Measurements from ENCODE around the gene CREB3L2.

DNA sequence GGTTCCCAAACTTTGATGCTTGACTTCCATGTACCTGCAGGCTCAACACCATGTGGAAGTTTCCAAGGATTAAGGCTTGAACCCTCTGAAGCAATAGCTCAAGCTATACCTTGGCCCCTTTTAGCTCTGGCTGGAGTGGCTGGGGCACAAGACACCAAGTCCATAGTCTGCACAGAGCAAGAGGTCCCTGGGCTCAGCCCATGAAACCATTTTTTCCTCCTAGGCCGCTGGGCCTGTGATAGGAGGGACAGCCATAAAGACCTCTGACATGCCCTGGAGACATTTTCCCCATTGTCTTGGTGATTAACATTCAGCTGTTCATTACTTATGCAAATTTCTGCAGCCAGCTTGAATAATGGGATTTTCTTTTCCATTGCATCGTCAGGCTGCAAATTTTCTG, 169.5 kb downstream of the CREB3L2 start:
- TF ChIP-seq, protein P1, sequence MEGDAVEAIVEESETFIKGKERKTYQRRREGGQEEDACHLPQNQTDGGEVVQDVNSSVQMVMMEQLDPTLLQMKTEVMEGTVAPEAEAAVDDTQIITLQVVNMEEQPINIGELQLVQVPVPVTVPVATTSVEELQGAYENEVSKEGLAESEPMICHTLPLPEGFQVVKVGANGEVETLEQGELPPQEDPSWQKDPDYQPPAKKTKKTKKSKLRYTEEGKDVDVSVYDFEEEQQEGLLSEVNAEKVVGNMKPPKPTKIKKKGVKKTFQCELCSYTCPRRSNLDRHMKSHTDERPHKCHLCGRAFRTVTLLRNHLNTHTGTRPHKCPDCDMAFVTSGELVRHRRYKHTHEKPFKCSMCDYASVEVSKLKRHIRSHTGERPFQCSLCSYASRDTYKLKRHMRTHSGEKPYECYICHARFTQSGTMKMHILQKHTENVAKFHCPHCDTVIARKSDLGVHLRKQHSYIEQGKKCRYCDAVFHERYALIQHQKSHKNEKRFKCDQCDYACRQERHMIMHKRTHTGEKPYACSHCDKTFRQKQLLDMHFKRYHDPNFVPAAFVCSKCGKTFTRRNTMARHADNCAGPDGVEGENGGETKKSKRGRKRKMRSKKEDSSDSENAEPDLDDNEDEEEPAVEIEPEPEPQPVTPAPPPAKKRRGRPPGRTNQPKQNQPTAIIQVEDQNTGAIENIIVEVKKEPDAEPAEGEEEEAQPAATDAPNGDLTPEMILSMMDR (IDR thresholded peaks at IDR 0.05 in 2 of 3, conservative IDR thresholded peaks at IDR 0.05 in 1 of 3; ENCODE audit: borderline replicate concordance in 1 of 3, insufficient read depth in 1 of 3, low read depth in 2 of 3, low read length in 2 of 3) = no peak
- TF ChIP-seq POLR2AphosphoS5 (IDR thresholded peaks at IDR 0.05; ENCODE audit: low read depth, low read length) (no peak), EGR1 (IDR thresholded peaks at IDR 0.05; ENCODE audit: low read depth) (no peak), RAD21 (IDR thresholded peaks at IDR 0.05; ENCODE audit: low read depth) (no peak)

All from HCT116 (cell line).